Measurements from ENCODE around the gene LRPAP1.

- TF ChIP-seq EZH2phosphoT487 (IDR thresholded peaks at IDR 0.05; ENCODE audit: borderline replicate concordance) (no peak), CTCF (conservative IDR thresholded peaks at IDR 0.05; ENCODE audit: low read length) (no peak)
Observed at GRCh38 chr4:3461515-3462291, 70.5 kb downstream of the LRPAP1 start.
